GM18858 (cell line): ENCODE results near the gene SYT1.
"Not testable (repeated sequence)": the region's sequence is repeated elsewhere in the genome, so short reads cannot be mapped to it uniquely, and the experiment has no call there.

Experiments used
- ATAC-seq: cut with Tn5 transposase; IDR thresholded peaks from one replicate; pipeline ENCODE4 v1.9.1; 2021; ENCODE audit not compliant: unreplicated experiment

The SYT1 gene

GRCh38 chr12:79422060-79422812 lies 557.7 kb downstream of the SYT1 start:
- ATAC-seq: no peak

GRCh38 chr12:79423560-79423959 lies 559.0 kb downstream of the SYT1 start:
- ATAC-seq: no peak

- ATAC-seq: no peak
Observed at GRCh38 chr12:79424109-79424721, 559.6 kb downstream of the SYT1 start.

- no peak for ATAC-seq
Observed at GRCh38 chr12:79426121-79426520, 561.5 kb downstream of the SYT1 start.

GRCh38 chr12:79426744-79427143 lies 562.2 kb downstream of the SYT1 start:
- not testable (repeated sequence) for ATAC-seq

- no peak for ATAC-seq
Observed at GRCh38 chr12:79433465-79434072, 569.0 kb downstream of the SYT1 start.

GRCh38 chr12:79434561-79434960 lies 570.0 kb downstream of the SYT1 start:
- no peak for ATAC-seq

- ATAC-seq: no peak
Observed at GRCh38 chr12:79435742-79436141, 571.2 kb downstream of the SYT1 start.

GRCh38 chr12:79438480-79439174 lies 574.1 kb downstream of the SYT1 start:
- ATAC-seq: no peak

- no peak for ATAC-seq
Observed at GRCh38 chr12:79439175-79439825, 574.7 kb downstream of the SYT1 start.

GRCh38 chr12:79441534-79441933 lies 577.0 kb downstream of the SYT1 start:
- ATAC-seq: no peak

- no peak for ATAC-seq
Observed at GRCh38 chr12:79442396-79442795, 577.8 kb downstream of the SYT1 start.

- ATAC-seq: no peak
Observed at GRCh38 chr12:79444089-79444488, 579.5 kb downstream of the SYT1 start.

GRCh38 chr12:79448816-79449215 lies 584.2 kb downstream of the SYT1 start:
- no peak for ATAC-seq

GRCh38 chr12:79451365-79451764 lies 586.8 kb downstream of the SYT1 start:
- no peak for ATAC-seq

- ATAC-seq: no peak
Observed at GRCh38 chr12:79451978-79452377, 587.4 kb downstream of the SYT1 start.

GRCh38 chr12:79452906-79453305 lies 588.3 kb downstream of the SYT1 start:
- ATAC-seq: no peak

GRCh38 chr12:79453820-79454219 lies 589.2 kb downstream of the SYT1 start:
- no peak for ATAC-seq

GRCh38 chr12:79454338-79454843 lies 589.8 kb downstream of the SYT1 start:
- ATAC-seq: no peak

- no peak for ATAC-seq
Observed at GRCh38 chr12:79455286-79455685, 590.7 kb downstream of the SYT1 start.

- no peak for ATAC-seq
Observed at GRCh38 chr12:79482323-79482722, 617.7 kb downstream of the SYT1 start.
